Memory B cell (primary cell): ENCODE data around the gene LRIT3.
"Not testable (repeated sequence)": the region's sequence is repeated elsewhere in the genome, so short reads cannot be mapped to it uniquely, and the experiment has no call there.

Experiments
- ATAC-seq: fragments of 150-1000 bp; cut with Tn5 transposase; 2 replicates; pipeline ENCODE4 v1.10.0; 2021; ENCODE audit warnings: low read depth, mild to moderate bottlenecking, moderate library complexity
- DNase-seq, 2 donors: peaks; one replicate each; pipeline ENCODE4 v3.0.0; 2022; ENCODE audit warnings: low spot score in 2 of 2
- H3K27ac Mint-ChIP-seq: one replicate; pipeline ENCODE4 v1.8.0; 2022; ENCODE audit warnings: mild to moderate bottlenecking, moderate library complexity, mixed read lengths
- H3K27me3 Mint-ChIP-seq: one replicate; pipeline ENCODE4 v1.8.0; 2022; ENCODE audit warnings: mixed read lengths
- H3K36me3 Mint-ChIP-seq: one replicate; pipeline ENCODE4 v1.8.0; 2022; ENCODE audit warnings: mild to moderate bottlenecking, mixed read lengths
- H3K4me1 Mint-ChIP-seq: one replicate; pipeline ENCODE4 v1.8.0; 2022; ENCODE audit warnings: mixed read lengths
- H3K4me3 Mint-ChIP-seq: one replicate; pipeline ENCODE4 v1.8.0; 2022; ENCODE audit warnings: mild to moderate bottlenecking, moderate library complexity, mixed read lengths
- H3K9me3 Mint-ChIP-seq: one replicate; pipeline ENCODE4 v1.8.0; 2022; ENCODE audit warnings: mixed read lengths

The LRIT3 gene

DNA sequence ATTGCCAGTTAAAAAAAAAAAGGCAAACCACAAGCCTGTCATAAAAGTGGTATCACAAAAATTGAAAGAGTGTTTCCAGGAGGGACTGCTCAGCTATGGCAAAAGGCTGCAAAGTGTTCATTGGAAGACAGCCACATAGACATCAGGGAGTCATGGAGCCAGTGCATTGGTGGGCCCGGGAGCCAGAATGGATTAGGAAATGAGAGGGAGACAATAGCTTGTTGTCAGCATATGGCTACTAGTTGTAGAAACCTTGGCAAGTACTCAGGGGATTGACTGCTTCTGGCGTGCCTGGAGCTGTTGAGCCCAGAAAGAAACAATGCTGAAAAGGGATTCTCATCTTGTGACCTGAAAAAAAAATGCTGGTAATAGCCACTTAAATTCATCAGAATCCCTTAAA lies 27.3 kb upstream of the LRIT3 start:
- peaks cover 29% of the 10 kb centered on the region for H3K36me3 Mint-ChIP-seq
- H3K27me3 Mint-ChIP-seq = no peaks in the 10 kb centered on the region
- H3K9me3 Mint-ChIP-seq = no peaks in the 10 kb centered on the region
- peaks cover 23% of the 10 kb centered on the region for H3K4me1 Mint-ChIP-seq
- H3K27ac Mint-ChIP-seq = peak overlapping the region; percentile 69
- DNase-seq = no peak
- no peak for ATAC-seq
- H3K4me3 Mint-ChIP-seq = no peak overlapping the region

DNA sequence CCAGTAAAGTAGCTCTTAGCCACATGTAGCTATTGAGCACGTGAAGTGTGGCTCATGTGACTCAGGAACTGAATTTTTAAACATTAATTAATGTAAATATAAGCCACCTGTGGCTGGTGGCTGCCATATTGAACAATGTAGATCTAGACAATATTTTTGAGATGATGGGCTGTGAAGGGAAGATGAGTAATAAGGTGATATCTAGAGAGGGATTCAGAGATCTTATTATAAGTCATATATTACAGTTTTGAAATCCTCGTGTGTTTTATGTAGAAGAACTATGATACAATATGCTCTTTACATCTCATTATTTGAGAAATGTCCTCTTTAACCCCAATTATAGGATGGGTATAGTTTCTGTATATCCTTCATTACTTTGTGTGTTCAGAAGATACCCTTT lies 26.7 kb upstream of the LRIT3 start:
- peaks cover 17% of the 10 kb centered on the region for H3K4me1 Mint-ChIP-seq
- no peaks in the 10 kb centered on the region for H3K27me3 Mint-ChIP-seq
- no peaks in the 10 kb centered on the region for H3K9me3 Mint-ChIP-seq
- peak overlapping the region; percentile 69 for H3K27ac Mint-ChIP-seq
- H3K36me3 Mint-ChIP-seq = peaks cover 29% of the 10 kb centered on the region
- ATAC-seq (no peak), DNase-seq (no peak)
- H3K4me3 Mint-ChIP-seq = no peak overlapping the region

DNA sequence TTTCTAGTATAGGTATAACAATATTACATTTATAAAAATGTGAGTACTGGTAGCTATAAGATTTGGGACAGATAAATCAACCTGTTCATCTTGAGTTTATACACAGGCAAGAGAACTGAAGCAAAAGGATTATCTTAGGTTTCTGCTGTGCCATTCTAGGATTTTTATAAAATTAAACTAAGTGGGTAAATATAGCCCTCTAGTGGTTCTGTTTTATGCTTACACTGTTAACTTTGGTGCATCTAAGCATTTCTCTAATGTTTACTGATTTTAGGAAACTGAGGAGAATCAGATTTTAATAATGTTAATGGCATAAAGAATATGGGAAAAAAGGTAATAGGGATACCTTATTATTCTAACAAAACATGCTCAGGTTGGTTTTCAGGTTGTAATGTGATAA lies 21.2 kb upstream of the LRIT3 start:
- H3K4me3 Mint-ChIP-seq = no peak overlapping the region

DNA sequence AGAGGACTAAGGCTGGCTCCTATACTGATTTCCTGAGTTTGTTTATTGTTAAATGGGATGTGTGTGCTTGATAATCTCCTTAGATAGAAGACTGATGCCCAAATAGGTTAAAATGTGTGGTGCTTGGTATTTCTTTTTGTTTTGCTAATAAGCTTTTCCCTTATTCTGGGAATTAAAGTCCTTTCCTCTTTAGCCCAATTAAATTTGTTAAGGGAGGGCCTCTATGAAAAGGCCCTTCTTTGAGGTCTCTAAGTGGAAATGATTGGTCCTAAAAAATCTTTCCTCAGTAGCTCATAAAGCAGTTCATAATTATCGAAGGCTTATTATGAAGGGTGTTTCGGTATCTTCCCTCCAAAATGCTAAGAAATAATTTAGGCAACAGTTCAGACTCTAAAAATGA lies 20.2 kb upstream of the LRIT3 start, which contains the start of gene RRH:
RRH (plus strand) TSS at position 301 of the 400 bp plus-strand sequence; CDS start at position 357, 56 bp downstream.
- H3K9me3 Mint-ChIP-seq = no peaks in the 10 kb centered on the region
- ATAC-seq (no peak), DNase-seq (no peak)
- H3K4me1 Mint-ChIP-seq = peaks cover 2% of the 10 kb centered on the region
- H3K4me3 Mint-ChIP-seq = no peak within 1 kb of the TSS
- no peaks in the 10 kb centered on the region for H3K27me3 Mint-ChIP-seq
- no peak within 1 kb of the TSS for H3K27ac Mint-ChIP-seq
- H3K36me3 Mint-ChIP-seq = peaks cover 9% of the 10 kb centered on the region

More for the DNA sequence above, 21.2 kb upstream of the LRIT3 start:
- ATAC-seq = no peak
- H3K36me3 Mint-ChIP-seq = peaks cover 12% of the 10 kb centered on the region
- H3K27me3 Mint-ChIP-seq = no peaks in the 10 kb centered on the region
- H3K9me3 Mint-ChIP-seq = no peaks in the 10 kb centered on the region
- no peak overlapping the region for H3K27ac Mint-ChIP-seq
- no peak for DNase-seq
- peaks cover 2% of the 10 kb centered on the region for H3K4me1 Mint-ChIP-seq

DNA sequence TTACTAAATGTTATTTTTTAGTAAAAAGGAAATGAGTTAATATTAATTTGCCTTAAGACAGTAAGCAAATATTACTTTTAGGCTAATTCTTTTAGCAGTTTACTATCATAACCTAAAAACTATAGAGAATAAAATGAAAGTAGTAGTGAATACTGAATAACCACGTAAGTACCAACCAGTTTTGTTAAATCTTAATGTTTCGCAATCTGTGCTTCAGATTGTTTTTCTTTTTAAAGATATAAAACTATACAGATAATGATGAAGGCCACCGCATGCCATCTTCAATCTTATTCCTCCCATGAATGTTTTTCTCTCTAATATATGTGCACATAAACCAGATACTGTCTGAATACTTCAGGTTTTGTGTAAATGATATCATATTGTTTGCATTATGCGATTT lies 14.2 kb upstream of the LRIT3 start:
- no peak overlapping the region for H3K4me3 Mint-ChIP-seq
- no peak for DNase-seq
- no peaks in the 10 kb centered on the region for H3K9me3 Mint-ChIP-seq
- no peak for ATAC-seq
- no peak overlapping the region for H3K27ac Mint-ChIP-seq
- no peaks in the 10 kb centered on the region for H3K4me1 Mint-ChIP-seq
- H3K27me3 Mint-ChIP-seq = no peaks in the 10 kb centered on the region
- H3K36me3 Mint-ChIP-seq = peaks cover 3% of the 10 kb centered on the region

DNA sequence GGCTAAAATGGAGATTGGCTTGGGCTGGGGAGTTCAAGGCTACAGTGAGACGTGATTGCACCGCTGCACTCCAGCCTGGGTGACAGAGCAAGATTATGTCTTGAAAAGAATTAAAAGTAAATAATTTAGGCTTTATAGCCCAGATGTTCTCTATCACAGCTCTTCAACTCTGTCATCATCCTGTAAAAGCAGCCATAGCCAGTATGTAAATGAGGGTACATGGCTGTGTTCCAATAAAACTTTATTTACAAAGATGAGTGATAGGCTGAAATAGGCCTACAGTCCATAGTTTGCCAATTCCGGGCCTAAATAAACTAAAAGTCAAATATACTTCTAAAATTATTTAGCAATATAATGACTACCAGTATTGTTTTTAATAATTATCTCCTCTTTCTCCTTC lies 10.9 kb upstream of the LRIT3 start:
- H3K36me3 Mint-ChIP-seq = peaks cover 6% of the 10 kb centered on the region
- no peaks in the 10 kb centered on the region for H3K27me3 Mint-ChIP-seq
- H3K4me1 Mint-ChIP-seq = no peaks in the 10 kb centered on the region
- DNase-seq = no peak
- no peak overlapping the region for H3K27ac Mint-ChIP-seq
- no peak overlapping the region for H3K4me3 Mint-ChIP-seq
- peaks cover 5% of the 10 kb centered on the region for H3K9me3 Mint-ChIP-seq
- ATAC-seq = no peak

DNA sequence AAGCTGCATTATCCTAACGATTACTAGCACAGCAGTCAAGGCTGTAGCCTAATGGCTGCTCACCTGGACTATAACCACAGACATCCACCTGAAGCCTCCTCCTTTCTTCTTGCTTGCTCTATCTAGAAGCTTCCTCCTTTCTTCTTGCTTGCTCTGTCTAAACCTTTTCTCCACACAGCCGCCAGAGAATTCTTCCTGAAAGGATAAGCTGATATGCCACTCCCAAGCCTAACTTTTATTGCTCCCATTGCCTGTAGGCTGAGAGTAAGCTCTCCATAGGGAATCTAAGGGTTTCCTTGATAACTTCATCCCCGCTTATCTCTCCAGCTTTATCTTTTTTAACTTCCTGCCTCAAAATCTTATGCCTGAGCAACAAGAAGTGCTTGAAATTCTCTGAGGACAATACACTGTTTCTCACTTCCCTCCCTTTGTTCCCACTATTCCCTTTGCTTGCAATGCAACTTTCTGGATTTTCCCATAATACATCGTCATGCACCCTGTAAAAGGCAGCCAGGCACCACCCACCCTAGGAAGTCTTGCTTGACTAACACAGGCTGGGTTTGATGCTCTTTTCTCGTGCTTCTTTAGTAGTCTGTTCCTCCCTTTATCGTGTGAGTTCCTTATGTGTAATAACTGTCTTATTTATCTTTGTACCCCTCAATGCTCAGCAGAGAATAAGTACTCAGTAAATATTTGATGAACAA lies 1.4 kb upstream of the LRIT3 start:
- H3K4me1 Mint-ChIP-seq = no peaks in the 10 kb centered on the region
- ATAC-seq (no peak), DNase-seq (no peak)
- H3K36me3 Mint-ChIP-seq = no peaks in the 10 kb centered on the region
- H3K9me3 Mint-ChIP-seq = no peaks in the 10 kb centered on the region
- no peaks in the 10 kb centered on the region for H3K27me3 Mint-ChIP-seq
- H3K4me3 Mint-ChIP-seq = no peak overlapping the region
- H3K27ac Mint-ChIP-seq = no peak overlapping the region

DNA sequence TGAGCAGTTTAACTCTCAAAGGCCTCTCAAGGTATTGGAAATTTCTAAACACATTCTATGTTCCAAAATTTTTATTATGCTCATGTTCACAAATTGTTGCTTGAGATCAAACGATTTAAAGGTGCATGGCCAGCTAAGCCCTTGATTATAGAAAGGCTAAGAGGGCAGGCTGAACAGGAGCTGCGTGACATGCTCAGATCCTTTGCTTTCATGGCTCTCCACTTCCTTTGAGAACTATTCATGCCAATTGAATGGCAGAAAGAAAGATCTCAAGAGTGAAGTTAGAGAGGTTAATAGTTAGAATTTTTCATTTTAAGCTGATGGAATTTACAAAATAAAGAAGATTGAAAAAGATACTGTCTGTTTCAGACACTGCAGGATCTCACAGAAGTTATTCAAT lies 594 bp downstream of the LRIT3 start:
- DNase-seq (no peak), ATAC-seq (no peak)
- H3K4me3 Mint-ChIP-seq = no peak overlapping the region
- H3K27me3 Mint-ChIP-seq = no peaks in the 10 kb centered on the region
- H3K4me1 Mint-ChIP-seq = no peaks in the 10 kb centered on the region
- no peaks in the 10 kb centered on the region for H3K9me3 Mint-ChIP-seq
- H3K27ac Mint-ChIP-seq = no peak overlapping the region
- H3K36me3 Mint-ChIP-seq = peaks cover 4% of the 10 kb centered on the region

DNA sequence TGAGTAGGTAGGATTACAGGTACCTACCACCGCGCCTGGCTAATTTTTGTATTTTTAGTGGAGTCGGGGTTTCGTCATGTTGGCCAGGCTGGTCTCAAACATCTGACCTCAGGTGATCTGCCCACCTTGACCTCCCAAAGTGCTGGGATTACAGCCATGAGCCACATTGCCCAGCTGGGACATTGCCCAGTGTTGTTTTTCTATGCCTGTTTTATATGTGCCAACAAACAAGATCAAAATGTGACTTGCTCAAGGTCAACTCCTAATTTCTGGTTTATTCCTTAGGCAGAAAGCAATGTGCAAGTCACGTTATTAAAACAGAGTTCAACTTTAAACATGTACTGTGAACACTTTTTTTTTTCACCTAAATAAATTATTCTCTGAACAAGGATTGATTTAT lies 2.7 kb downstream of the LRIT3 start:
- Mint-ChIP-seq H3K9me3 (no peaks in the 10 kb centered on the region), H3K4me1 (no peaks in the 10 kb centered on the region), H3K27me3 (no peaks in the 10 kb centered on the region), H3K36me3 (peaks cover 5% of the 10 kb centered on the region), H3K27ac (no peak overlapping the region), H3K4me3 (no peak overlapping the region)
- DNase-seq = no peak
- no peak for ATAC-seq

DNA sequence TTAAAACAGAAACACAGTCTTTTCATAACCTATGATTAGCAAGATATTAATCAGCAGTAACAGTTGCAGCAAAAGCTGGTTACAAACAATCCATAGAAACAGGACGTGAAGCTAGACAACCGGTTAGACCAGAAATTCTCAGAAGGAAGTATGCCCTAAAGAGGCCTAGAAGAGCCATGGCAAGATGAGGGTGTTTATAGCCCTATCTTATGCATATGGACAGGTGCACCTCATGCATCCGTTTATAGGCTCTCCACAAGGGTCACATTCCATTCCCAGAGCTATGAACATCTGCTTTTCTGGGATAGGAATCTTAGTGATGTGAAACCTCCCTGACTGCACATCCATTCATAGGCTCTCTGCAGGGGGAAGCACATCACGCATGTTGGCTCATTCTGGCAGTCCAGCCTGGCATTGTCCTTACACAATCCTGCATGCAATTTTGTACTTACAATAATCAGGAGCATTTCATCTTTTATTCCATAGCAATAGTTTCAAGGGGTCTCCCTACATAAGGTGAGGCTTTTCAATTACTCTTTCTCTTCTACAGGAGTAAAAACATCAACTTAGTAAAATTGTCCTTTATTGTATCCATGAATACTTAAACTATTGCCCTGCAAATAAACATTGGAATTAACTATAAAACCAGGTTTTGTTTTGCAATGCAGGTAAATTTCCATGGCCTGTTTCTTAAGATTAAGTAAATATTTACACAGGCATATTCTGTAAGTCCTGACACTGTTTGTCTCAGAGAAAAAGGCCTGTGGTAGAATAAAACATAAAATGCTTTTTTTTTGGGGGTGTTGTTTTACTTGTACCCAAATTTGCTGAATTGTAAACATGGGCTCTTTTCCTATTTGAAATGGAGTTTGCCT lies 11.8 kb downstream of the LRIT3 start:
- not testable (repeated sequence) for H3K9me3 Mint-ChIP-seq, ATAC-seq, H3K27me3 Mint-ChIP-seq, H3K4me3 Mint-ChIP-seq, DNase-seq, H3K27ac Mint-ChIP-seq, H3K4me1 Mint-ChIP-seq
- peaks cover 14% of the 10 kb centered on the region for H3K36me3 Mint-ChIP-seq

DNA sequence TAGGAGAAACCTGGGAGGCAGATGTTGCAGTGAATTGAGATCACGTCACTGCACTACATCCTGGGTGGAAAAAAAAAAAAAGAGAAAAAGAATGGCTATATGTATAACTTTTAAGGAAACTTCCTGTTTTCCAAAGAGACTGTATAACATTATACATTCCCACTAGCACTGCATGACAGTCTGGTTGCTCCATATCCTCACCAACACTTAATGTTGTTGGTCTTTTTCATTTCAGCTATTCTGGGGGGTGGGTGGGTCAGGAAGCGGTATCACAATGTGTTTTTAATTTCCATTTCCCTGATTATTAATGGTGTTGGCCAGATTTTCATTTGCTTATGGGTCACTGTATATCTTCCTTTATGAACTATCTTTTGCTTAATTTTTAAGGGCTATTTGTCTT lies 13.4 kb downstream of the LRIT3 start:
- no peak for ATAC-seq
- Mint-ChIP-seq H3K27ac (no peak overlapping the region), H3K4me3 (no peak overlapping the region), H3K4me1 (no peaks in the 10 kb centered on the region), H3K36me3 (peaks cover 8% of the 10 kb centered on the region), H3K9me3 (peaks cover 6% of the 10 kb centered on the region), H3K27me3 (no peaks in the 10 kb centered on the region)
- no peak for DNase-seq

DNA sequence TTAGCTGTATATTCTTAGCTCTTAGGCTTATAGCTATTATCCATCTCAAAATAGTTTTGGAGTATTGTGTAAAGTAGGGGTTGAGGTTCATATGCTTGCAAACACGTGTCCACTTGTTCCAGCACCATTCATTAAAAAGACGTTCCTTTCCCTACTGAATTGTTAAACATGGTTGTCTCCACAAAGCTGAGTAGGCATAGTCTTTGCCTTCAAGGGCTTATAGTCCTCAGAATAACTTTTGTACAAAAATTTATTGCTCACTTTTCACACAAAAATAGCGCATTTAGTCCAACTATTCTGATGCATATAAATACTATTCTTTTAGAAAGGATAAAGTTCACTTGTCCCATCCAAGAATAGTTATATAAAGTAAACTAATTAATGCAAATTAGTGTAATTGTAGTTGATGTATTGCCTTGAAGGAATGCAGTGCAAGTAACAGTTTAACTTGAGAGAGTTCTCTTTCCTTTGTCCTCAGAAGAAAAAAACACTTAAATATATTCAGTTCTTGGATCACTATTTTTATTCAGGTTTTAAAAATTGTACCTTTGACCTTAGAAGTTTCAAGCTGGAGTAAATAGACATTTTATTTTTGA lies 14.1 kb downstream of the LRIT3 start:
- Mint-ChIP-seq H3K36me3 (peaks cover 6% of the 10 kb centered on the region), H3K27me3 (no peaks in the 10 kb centered on the region)

DNA sequence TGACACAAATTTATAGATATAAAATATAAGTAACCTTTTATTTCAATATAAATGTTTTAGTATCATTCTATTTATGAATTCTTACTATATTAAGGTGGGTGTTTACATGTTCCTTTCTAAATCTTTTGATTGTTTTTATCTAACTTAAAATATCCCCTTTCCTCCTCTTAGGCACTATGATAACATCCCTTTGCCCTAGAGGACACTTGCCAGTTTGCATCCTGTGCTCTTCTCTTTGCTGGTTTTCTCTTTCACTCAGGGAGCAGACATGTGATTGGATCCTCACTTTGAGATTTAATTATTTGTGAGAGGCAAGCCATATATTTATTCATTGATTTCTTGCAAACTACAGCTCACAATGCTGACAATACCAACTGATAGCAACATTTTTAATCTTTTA lies 16.2 kb downstream of the LRIT3 start:
- H3K27me3 Mint-ChIP-seq = no peaks in the 10 kb centered on the region
- ATAC-seq (no peak), DNase-seq (no peak)
- H3K4me3 Mint-ChIP-seq = no peak overlapping the region
- peaks cover 2% of the 10 kb centered on the region for H3K9me3 Mint-ChIP-seq
- no peak overlapping the region for H3K27ac Mint-ChIP-seq
- no peaks in the 10 kb centered on the region for H3K36me3 Mint-ChIP-seq
- no peaks in the 10 kb centered on the region for H3K4me1 Mint-ChIP-seq

More for the DNA sequence above, 14.1 kb downstream of the LRIT3 start:
- ATAC-seq (no peak), DNase-seq (no peak)
- Mint-ChIP-seq H3K27ac (no peak overlapping the region), H3K4me1 (no peaks in the 10 kb centered on the region), H3K9me3 (peaks cover 6% of the 10 kb centered on the region), H3K4me3 (no peak overlapping the region)

DNA sequence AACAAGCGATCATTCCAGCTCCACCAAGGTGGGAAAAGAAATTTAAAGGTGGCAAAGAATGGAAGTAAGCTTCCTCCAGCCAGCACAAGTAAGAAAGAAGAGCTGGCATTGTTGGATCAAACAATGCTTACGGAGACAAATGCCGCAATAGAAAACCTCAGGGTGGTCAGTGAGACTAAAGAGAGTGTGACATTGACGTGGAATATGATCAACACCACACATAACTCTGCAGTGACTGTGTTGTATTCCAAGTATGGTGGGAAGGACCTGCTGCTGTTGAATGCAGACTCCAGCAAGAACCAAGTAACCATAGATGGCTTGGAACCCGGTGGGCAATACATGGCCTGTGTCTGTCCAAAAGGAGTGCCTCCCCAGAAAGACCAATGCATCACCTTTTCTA lies 22.2 kb downstream of the LRIT3 start:
- ATAC-seq = no peak
- Mint-ChIP-seq H3K27ac (no peak overlapping the region), H3K4me3 (no peak overlapping the region), H3K36me3 (peaks cover 3% of the 10 kb centered on the region), H3K9me3 (no peaks in the 10 kb centered on the region), H3K4me1 (no peaks in the 10 kb centered on the region), H3K27me3 (no peaks in the 10 kb centered on the region)
- DNase-seq = no peak
